Neural crest cell (in vitro differentiated cells): ENCODE results near the gene INAFM2. TPM values are rescaled to one million over a fixed set of nuclear protein-coding genes. Genes with fewer than 3 reads are reported as not detected.

Source experiments
- DNase-seq: peaks from one replicate; pipeline ENCODE4 v3.0.0; 2021; ENCODE audit warnings: low read depth, mixed read lengths, low spot score
- H3K27ac Mint-ChIP-seq: one replicate; pipeline ENCODE4 v1.8.0; 2021; ENCODE audit warnings: mild to moderate bottlenecking, mixed read lengths; ENCODE audit not compliant: unreplicated experiment
- H3K27me3 Mint-ChIP-seq: 2 replicates; pipeline ENCODE4 v1.8.0; 2021; ENCODE audit warnings: low read depth, mild to moderate bottlenecking, mixed read lengths
- H3K36me3 Mint-ChIP-seq: 2 replicates; pipeline ENCODE4 v1.8.0; 2021; ENCODE audit warnings: low read depth, mild to moderate bottlenecking, mixed read lengths
- H3K4me1 Mint-ChIP-seq: 2 replicates; pipeline ENCODE4 v1.8.0; 2021; ENCODE audit warnings: mixed read lengths
- H3K4me3 Mint-ChIP-seq: one replicate; pipeline ENCODE4 v1.8.0; 2021; ENCODE audit warnings: mild to moderate bottlenecking, mixed read lengths
- H3K9me3 Mint-ChIP-seq: 2 replicates; pipeline ENCODE4 v1.8.0; 2021; ENCODE audit warnings: mixed read lengths
- CTCF ChIP-seq: fragments of 200-600 bp; sonication (generic); conservative IDR thresholded peaks from 2 replicates; pipeline ENCODE4 v1.5.0; 2021; ENCODE audit warnings: antibody characterized with exemption, mild to moderate bottlenecking
- total RNA-seq: library from RNA; stranded (reverse); gene quantifications from 2 replicates; pipeline ENCODE4 v1.2.1, GENCODE V29; 2021

The INAFM2 gene
- total RNA-seq, 1 donor from 2014 or later = 27.5 TPM

- Mint-ChIP-seq H3K27me3 (peaks cover 45% of the 10 kb centered on the region), H3K36me3 (no peaks in the 10 kb centered on the region), H3K9me3 (no peaks in the 10 kb centered on the region), H3K4me1 (peaks cover 19% of the 10 kb centered on the region), H3K4me3 (peak overlapping the region; percentile 47), H3K27ac (no peak overlapping the region)
- no peak for DNase-seq
- TF ChIP-seq CTCF = peak; percentile 93
Observed at GRCh38 chr15:40320931-40321371, 2.5 kb upstream of the INAFM2 start.

GRCh38 chr15:40322531-40323238 lies 807 bp upstream of the INAFM2 start:
- no peaks in the 10 kb centered on the region for H3K9me3 Mint-ChIP-seq
- H3K4me3 Mint-ChIP-seq = peak overlapping the region; percentile 82
- no peak for DNase-seq
- H3K27ac Mint-ChIP-seq = no peak overlapping the region
- no peaks in the 10 kb centered on the region for H3K36me3 Mint-ChIP-seq
- peaks cover 33% of the 10 kb centered on the region for H3K27me3 Mint-ChIP-seq
- TF ChIP-seq CTCF = no peak
- H3K4me1 Mint-ChIP-seq = peaks cover 36% of the 10 kb centered on the region

- no peaks in the 10 kb centered on the region for H3K36me3 Mint-ChIP-seq
- DNase-seq = no peak
- peaks cover 29% of the 10 kb centered on the region for H3K27me3 Mint-ChIP-seq
- no peaks in the 10 kb centered on the region for H3K9me3 Mint-ChIP-seq
- H3K4me3 Mint-ChIP-seq = peak overlapping the region; percentile 88
- H3K27ac Mint-ChIP-seq = no peak overlapping the region
- H3K4me1 Mint-ChIP-seq = peaks cover 51% of the 10 kb centered on the region
- no peak for TF ChIP-seq CTCF
Observed at GRCh38 chr15:40323953-40324937, 753 bp downstream of the INAFM2 start.

GRCh38 chr15:40325188-40325587 lies 1.7 kb downstream of the INAFM2 start:
- no peak for TF ChIP-seq CTCF
- no peak overlapping the region for H3K27ac Mint-ChIP-seq
- DNase-seq = no peak
- H3K9me3 Mint-ChIP-seq = no peaks in the 10 kb centered on the region
- peaks cover 60% of the 10 kb centered on the region for H3K4me1 Mint-ChIP-seq
- peaks cover 23% of the 10 kb centered on the region for H3K27me3 Mint-ChIP-seq
- H3K4me3 Mint-ChIP-seq = peak overlapping the region; percentile 88
- no peaks in the 10 kb centered on the region for H3K36me3 Mint-ChIP-seq

- no peak for TF ChIP-seq CTCF
- Mint-ChIP-seq H3K27ac (no peak overlapping the region), H3K27me3 (peaks cover 22% of the 10 kb centered on the region), H3K36me3 (no peaks in the 10 kb centered on the region), H3K4me3 (peak overlapping the region; percentile 88), H3K4me1 (peaks cover 65% of the 10 kb centered on the region), H3K9me3 (no peaks in the 10 kb centered on the region)
- no peak for DNase-seq
Observed at GRCh38 chr15:40325700-40326099, 2.2 kb downstream of the INAFM2 start.
